WI38 (cell line): ENCODE measurements around the gene LTBP1.
"Not testable (repeated sequence)": the region's sequence is repeated elsewhere in the genome, so short reads cannot be mapped to it uniquely, and the experiment has no call there.

Experiments
- H3K4me3 ChIP-seq: 2 replicates; pipeline ENCODE4 v1.5.1; 2011; ENCODE audit warnings: low read depth, mild to moderate bottlenecking, control low read depth, low read length
- CTCF ChIP-seq: IDR thresholded peaks from 2 replicates; pipeline ENCODE4 v1.5.1; 2012; ENCODE audit warnings: low read depth, mild to moderate bottlenecking, control low read depth, low read length

The LTBP1 gene

DNA sequence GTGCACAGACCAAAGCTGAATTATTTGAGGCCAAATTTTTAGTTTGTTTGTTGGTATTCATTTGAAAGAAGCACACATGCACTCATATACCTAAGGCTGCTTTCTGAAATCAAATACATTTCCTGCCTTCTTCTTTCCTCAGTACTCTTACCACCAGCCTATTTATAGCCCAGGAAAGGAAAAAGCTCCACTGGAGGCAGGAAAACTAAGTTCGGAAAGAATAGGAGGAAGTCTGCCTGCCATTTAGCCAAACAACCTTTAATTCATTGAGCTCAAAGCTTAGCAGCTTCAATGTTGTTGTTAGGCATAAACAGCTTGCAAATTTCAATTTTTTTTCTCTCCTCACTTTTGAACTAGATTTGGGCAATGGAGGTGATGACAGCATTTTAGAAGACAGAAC lies 489.3 kb downstream of the LTBP1 start:
- H3K4me3 ChIP-seq: no peak overlapping the region
- no peak for TF ChIP-seq CTCF

- no peak overlapping the region for H3K4me3 ChIP-seq
- TF ChIP-seq CTCF: no peak
Measured at GRCh38 chr2:33437297-33437696, 490.5 kb downstream of the LTBP1 start.

- H3K4me3 ChIP-seq: no peak overlapping the region
- TF ChIP-seq CTCF: no peak
Measured at GRCh38 chr2:33437815-33438214, 491.1 kb downstream of the LTBP1 start.

GRCh38 chr2:33441235-33441810 lies 494.6 kb downstream of the LTBP1 start:
- no peak overlapping the region for H3K4me3 ChIP-seq
- TF ChIP-seq CTCF: peak; percentile 85

GRCh38 chr2:33442052-33442451 lies 495.3 kb downstream of the LTBP1 start:
- not testable (repeated sequence) for H3K4me3 ChIP-seq

DNA sequence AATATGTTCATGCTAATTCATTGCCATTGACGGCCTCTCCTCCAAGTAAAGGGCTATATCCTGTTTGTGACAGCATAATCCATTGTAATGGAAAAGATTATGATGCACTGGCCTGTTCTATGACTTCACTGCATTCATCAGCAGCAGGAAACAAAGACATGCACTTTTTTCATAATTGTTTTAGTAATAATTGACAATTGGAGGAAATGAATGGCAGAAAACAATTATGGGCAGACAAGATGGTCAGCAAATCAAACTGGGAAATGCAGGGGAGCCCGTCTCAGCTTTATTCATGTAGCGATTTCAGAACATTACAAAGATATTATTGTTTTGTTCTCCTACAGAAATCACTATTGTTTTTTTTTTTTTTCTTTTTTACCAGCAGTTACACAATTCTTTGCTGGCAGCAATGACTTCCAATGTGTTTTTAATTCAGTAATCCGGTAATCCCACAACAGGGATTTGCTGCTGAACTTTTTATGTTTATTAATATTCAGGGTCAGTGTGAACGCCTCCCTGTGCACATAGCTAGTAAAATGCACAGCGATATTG lies 495.9 kb downstream of the LTBP1 start:
- TF ChIP-seq CTCF: no peak
- no peak overlapping the region for H3K4me3 ChIP-seq

DNA sequence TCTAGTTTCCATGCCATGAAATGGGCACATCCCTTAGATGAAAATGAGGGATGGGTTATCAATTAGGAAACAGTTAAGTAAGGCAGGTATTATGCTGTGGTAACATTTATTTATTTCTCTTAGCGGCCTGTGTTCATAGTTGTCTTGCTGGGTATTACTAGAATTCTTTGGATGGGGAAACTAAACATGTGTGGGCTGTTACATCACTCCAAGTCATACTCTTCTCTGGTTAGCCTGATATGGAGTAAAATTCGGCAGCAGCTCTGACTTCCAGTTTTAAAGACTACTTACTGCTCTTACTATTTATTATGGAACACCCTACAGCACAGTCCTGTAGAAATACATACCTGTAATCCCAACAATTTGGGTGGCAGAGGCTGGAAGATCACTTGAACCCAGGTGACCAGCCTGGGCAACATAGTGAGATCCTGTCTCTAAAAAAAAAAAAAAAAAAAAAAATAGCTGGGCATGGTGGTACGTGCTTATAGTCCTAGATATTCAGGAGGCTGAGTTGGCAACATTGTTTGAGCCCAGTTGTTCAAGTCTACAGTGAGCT lies 496.6 kb downstream of the LTBP1 start:
- H3K4me3 ChIP-seq: no peak overlapping the region
- TF ChIP-seq CTCF: no peak

DNA sequence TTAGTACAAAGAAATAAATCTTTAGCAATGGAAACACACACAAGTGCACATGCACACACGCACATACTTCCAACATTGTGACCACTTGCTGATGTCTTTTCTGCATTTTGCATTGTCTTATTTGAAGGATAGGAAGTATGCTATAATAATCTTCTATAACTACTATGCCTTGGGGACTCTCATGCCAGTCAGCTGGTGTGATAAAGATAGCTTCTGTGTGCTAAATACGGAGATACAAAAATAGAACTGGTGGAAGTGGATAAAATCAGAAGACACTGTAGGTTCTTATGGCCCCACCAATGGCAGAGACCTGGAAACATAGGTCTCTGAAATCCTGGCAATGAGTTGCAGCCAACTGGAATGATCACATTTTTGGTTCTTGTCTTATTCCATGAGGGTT lies 498.2 kb downstream of the LTBP1 start:
- TF ChIP-seq CTCF: no peak
- H3K4me3 ChIP-seq: no peak overlapping the region
